HepG2 (cell line): ENCODE results near the gene CLCNKA. TPM values are rescaled to one million over a fixed set of nuclear protein-coding genes. Genes with fewer than 3 reads are reported as not detected.

Source experiments
- JUN ChIP-seq: sonication (generic); formaldehyde crosslinking; IDR thresholded peaks from 2 replicates; pipeline ENCODE4 v1.4.0; 2020; ENCODE audit warnings: mild to moderate bottlenecking, missing genetic modification reagents
- LCORL ChIP-seq, 2 experiments: fragments of 450-650 bp in 1 of 2; sonication (generic) in 1 of 2; formaldehyde crosslinking in 1 of 2; IDR thresholded peaks; 2 replicates each; pipeline versions ENCODE4 v1.5.0 to v1.6.1; 2017 to 2020; ENCODE audit warnings: antibody characterized with exemption in 1 of 2, missing genetic modification reagents in 1 of 2
- NCOA2 ChIP-seq: sonication (generic); formaldehyde crosslinking; IDR thresholded peaks from 2 replicates; pipeline ENCODE4 v1.8.0; 2022; ENCODE audit warnings: inconsistent platforms
- RFXANK ChIP-seq: IDR thresholded peaks from 2 replicates; pipeline ENCODE4 v1.6.1; 2016
- SRY ChIP-seq: sonication (generic); formaldehyde crosslinking; IDR thresholded peaks from 2 replicates; pipeline ENCODE4 v1.8.0; 2022; ENCODE audit warnings: mild to moderate bottlenecking, missing genetic modification reagents
- YEATS4 ChIP-seq: sonication (generic); formaldehyde crosslinking; IDR thresholded peaks from 2 replicates; pipeline ENCODE4 v1.4.0; 2020; ENCODE audit warnings: missing genetic modification reagents, borderline replicate concordance
- ZMYM3 ChIP-seq: sonication (generic); formaldehyde crosslinking; IDR thresholded peaks from 2 replicates; pipeline ENCODE4 v1.5.1; 2020; ENCODE audit warnings: mild to moderate bottlenecking, missing genetic modification reagents
- ZNF639 ChIP-seq: conservative IDR thresholded peaks from 2 replicates; pipeline ENCODE4 v1.6.1; 2018; ENCODE audit warnings: missing genetic modification reagents
- polyA plus RNA-seq, 8 experiments: library from polyadenylated mRNA; depleted of rRNA in 3 of 8; stranded (reverse) in 7 of 8; unstranded in 1 of 8; fragments of >200 nt; fragmentation: Illumina TruSeq in 4 of 8; extraction: Trizol in 4 of 8; gene quantifications; 2 replicates each; pipeline versions ENCODE4 v1.2.1 to v1.2.3, GENCODE V29; 2011 to 2016; ENCODE audit warnings: low read depth in 4 of 8, missing spikeins in 1 of 8, mixed read lengths in 1 of 8; ENCODE audit not compliant: insufficient read depth in 1 of 8
- total RNA-seq, 5 experiments: library from RNA; depleted of rRNA; stranded (reverse); fragments of >200 nt; fragmentation: Illumina TruSeq; extraction: Trizol; gene quantifications; 2 replicates each; pipeline ENCODE4 v1.2.3, GENCODE V29; 2016; ENCODE audit warnings: low read depth in 1 of 5
- TF ChIP-seq, protein P1 (sequence below): sonication (generic); formaldehyde crosslinking; IDR thresholded peaks from 2 replicates; pipeline ENCODE4 v1.4.0; 2020; ENCODE audit warnings: missing genetic modification reagents
- TF ChIP-seq, protein P2 (sequence below): IDR thresholded peaks from 2 replicates; pipeline ENCODE4 v1.6.1; 2012; ENCODE audit warnings: low read length, improper control_type of control experiment
- TF ChIP-seq, protein P3 (sequence below): sonication (generic); formaldehyde crosslinking; IDR thresholded peaks from 2 replicates; pipeline ENCODE4 v1.9.0; 2021; ENCODE audit warnings: mild to moderate bottlenecking, missing genetic modification reagents

The CLCNKA gene
- total and polyA plus RNA-seq, 2 of the 13 experiments (the other 11 are each of a cell fraction or from before 2014, with no cell fraction given) = 0.03 TPM; not detected in 1

- TF ChIP-seq, protein P1, sequence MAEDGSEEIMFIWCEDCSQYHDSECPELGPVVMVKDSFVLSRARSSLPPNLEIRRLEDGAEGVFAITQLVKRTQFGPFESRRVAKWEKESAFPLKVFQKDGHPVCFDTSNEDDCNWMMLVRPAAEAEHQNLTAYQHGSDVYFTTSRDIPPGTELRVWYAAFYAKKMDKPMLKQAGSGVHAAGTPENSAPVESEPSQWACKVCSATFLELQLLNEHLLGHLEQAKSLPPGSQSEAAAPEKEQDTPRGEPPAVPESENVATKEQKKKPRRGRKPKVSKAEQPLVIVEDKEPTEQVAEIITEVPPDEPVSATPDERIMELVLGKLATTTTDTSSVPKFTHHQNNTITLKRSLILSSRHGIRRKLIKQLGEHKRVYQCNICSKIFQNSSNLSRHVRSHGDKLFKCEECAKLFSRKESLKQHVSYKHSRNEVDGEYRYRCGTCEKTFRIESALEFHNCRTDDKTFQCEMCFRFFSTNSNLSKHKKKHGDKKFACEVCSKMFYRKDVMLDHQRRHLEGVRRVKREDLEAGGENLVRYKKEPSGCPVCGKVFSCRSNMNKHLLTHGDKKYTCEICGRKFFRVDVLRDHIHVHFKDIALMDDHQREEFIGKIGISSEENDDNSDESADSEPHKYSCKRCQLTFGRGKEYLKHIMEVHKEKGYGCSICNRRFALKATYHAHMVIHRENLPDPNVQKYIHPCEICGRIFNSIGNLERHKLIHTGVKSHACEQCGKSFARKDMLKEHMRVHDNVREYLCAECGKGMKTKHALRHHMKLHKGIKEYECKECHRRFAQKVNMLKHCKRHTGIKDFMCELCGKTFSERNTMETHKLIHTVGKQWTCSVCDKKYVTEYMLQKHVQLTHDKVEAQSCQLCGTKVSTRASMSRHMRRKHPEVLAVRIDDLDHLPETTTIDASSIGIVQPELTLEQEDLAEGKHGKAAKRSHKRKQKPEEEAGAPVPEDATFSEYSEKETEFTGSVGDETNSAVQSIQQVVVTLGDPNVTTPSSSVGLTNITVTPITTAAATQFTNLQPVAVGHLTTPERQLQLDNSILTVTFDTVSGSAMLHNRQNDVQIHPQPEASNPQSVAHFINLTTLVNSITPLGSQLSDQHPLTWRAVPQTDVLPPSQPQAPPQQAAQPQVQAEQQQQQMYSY (CRISPR knock-in tag) = no peak
- TF ChIP-seq ZNF639 (CRISPR knock-in tag) (no peak), ZMYM3 (CRISPR knock-in tag) (peak; percentile 91), JUN (no peak), LCORL (IDR thresholded peaks at IDR 0.05) (no peak), LCORL (CRISPR knock-in tag; IDR thresholded peaks at IDR 0.05) (peak; percentile 53; the same call in 1 of the 2 replicates), SRY (CRISPR knock-in tag) (no peak), NCOA2 (CRISPR knock-in tag) (no peak), RFXANK (no peak), YEATS4 (CRISPR knock-in tag) (0 out of 2 replicates have a peak, but pooled peaks have one; percentile 12)
- TF ChIP-seq, protein P2, sequence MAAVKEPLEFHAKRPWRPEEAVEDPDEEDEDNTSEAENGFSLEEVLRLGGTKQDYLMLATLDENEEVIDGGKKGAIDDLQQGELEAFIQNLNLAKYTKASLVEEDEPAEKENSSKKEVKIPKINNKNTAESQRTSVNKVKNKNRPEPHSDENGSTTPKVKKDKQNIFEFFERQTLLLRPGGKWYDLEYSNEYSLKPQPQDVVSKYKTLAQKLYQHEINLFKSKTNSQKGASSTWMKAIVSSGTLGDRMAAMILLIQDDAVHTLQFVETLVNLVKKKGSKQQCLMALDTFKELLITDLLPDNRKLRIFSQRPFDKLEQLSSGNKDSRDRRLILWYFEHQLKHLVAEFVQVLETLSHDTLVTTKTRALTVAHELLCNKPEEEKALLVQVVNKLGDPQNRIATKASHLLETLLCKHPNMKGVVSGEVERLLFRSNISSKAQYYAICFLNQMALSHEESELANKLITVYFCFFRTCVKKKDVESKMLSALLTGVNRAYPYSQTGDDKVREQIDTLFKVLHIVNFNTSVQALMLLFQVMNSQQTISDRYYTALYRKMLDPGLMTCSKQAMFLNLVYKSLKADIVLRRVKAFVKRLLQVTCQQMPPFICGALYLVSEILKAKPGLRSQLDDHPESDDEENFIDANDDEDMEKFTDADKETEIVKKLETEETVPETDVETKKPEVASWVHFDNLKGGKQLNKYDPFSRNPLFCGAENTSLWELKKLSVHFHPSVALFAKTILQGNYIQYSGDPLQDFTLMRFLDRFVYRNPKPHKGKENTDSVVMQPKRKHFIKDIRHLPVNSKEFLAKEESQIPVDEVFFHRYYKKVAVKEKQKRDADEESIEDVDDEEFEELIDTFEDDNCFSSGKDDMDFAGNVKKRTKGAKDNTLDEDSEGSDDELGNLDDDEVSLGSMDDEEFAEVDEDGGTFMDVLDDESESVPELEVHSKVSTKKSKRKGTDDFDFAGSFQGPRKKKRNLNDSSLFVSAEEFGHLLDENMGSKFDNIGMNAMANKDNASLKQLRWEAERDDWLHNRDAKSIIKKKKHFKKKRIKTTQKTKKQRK = no peak
- TF ChIP-seq, protein P3, sequence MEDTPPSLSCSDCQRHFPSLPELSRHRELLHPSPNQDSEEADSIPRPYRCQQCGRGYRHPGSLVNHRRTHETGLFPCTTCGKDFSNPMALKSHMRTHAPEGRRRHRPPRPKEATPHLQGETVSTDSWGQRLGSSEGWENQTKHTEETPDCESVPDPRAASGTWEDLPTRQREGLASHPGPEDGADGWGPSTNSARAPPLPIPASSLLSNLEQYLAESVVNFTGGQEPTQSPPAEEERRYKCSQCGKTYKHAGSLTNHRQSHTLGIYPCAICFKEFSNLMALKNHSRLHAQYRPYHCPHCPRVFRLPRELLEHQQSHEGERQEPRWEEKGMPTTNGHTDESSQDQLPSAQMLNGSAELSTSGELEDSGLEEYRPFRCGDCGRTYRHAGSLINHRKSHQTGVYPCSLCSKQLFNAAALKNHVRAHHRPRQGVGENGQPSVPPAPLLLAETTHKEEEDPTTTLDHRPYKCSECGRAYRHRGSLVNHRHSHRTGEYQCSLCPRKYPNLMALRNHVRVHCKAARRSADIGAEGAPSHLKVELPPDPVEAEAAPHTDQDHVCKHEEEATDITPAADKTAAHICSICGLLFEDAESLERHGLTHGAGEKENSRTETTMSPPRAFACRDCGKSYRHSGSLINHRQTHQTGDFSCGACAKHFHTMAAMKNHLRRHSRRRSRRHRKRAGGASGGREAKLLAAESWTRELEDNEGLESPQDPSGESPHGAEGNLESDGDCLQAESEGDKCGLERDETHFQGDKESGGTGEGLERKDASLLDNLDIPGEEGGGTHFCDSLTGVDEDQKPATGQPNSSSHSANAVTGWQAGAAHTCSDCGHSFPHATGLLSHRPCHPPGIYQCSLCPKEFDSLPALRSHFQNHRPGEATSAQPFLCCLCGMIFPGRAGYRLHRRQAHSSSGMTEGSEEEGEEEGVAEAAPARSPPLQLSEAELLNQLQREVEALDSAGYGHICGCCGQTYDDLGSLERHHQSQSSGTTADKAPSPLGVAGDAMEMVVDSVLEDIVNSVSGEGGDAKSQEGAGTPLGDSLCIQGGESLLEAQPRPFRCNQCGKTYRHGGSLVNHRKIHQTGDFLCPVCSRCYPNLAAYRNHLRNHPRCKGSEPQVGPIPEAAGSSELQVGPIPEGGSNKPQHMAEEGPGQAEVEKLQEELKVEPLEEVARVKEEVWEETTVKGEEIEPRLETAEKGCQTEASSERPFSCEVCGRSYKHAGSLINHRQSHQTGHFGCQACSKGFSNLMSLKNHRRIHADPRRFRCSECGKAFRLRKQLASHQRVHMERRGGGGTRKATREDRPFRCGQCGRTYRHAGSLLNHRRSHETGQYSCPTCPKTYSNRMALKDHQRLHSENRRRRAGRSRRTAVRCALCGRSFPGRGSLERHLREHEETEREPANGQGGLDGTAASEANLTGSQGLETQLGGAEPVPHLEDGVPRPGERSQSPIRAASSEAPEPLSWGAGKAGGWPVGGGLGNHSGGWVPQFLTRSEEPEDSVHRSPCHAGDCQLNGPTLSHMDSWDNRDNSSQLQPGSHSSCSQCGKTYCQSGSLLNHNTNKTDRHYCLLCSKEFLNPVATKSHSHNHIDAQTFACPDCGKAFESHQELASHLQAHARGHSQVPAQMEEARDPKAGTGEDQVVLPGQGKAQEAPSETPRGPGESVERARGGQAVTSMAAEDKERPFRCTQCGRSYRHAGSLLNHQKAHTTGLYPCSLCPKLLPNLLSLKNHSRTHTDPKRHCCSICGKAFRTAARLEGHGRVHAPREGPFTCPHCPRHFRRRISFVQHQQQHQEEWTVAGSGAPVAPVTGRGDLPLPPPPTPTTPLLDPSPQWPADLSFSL (CRISPR knock-in tag) = no peak
Measured at GRCh38 chr1:16013220-16013907, 8.5 kb upstream of the CLCNKA start (continued).
